LNCaP clone FGC (cell line): ENCODE data around the gene CKLF.

Source experiments
- DNase-seq: peaks from one replicate; pipeline ENCODE4 v3.0.0-alpha.2; 2011; ENCODE audit warnings: low read depth
- H3K4me3 ChIP-seq: 2 replicates; pipeline ENCODE4 v1.5.1; 2011; ENCODE audit warnings: mild to moderate bottlenecking, low read depth, low read length, control low read depth
- CTCF ChIP-seq: IDR thresholded peaks from 2 replicates; pipeline ENCODE4 v1.5.1; 2012; ENCODE audit warnings: mild to moderate bottlenecking; ENCODE audit not compliant: control insufficient read depth, insufficient read depth; ENCODE audit errors: extremely low read depth

CKLF gene

DNA sequence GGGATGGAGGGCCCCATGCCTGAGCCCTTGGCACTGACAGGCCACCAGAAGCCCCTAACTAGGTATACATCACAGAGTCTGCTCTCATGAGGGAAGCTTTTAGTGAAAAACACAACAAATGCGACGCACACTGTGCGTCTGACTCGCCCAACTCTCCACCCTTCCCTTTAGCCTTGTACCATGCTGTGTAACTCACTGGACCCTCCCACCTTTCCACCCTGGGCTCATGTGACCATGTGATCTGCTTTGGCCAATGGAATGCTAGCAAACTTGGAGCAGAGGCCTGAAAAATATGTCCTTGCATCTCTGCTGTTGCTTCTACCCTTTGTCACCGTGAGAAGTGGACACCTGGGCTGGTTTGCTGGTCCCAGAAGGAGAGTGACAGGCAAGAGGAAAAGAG lies 24.1 kb upstream of the CKLF start:
- TF ChIP-seq CTCF, result no peak
- DNase-seq, result no peak
- no peak overlapping the region for H3K4me3 ChIP-seq

GRCh38 chr16:66529475-66529874 lies 22.9 kb upstream of the CKLF start:
- no peak overlapping the region for H3K4me3 ChIP-seq
- TF ChIP-seq CTCF, result no peak
- no peak for DNase-seq

DNA sequence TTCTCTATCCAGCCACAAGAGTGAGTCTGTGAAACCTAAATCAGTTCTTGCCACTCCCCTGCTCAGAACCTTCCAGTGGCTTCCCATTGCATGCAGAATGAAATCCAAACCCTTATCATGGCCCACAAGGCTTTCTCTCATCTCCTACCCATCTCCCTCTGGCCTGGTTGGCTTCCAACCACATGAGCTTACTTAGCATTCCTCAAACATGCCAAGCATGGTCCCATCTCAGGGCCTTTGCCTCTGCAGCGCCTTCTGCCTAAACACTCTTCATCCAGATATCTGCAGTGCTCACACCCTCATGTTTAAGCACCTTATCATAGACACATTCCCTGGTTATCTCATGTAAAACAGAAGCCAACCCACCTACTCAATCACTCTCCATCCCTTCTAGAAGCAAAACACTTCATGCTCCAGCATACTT lies 18.0 kb upstream of the CKLF start:
- no peak for DNase-seq
- no peak for TF ChIP-seq CTCF
- H3K4me3 ChIP-seq, result no peak overlapping the region

DNA sequence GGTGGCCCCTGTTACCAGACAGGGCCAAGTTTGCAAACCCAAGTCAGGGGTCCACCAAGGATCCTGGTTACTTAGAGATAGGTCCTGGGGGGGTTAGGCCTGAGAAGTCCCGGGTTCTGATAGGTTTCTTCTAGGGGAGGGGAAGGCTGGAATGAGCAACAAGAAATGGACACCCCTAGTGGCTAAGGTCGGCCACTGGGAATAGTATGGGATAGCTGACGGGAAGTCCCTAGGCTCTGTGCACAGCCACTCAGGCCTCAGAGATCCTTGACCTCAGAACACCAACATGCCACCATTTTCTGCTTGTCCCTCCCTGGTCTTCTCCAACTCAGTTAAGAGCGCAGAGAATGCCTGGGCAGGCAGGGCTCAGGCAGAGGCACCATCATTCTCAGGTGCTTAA lies 15.9 kb upstream of the CKLF start:
- no peak for TF ChIP-seq CTCF
- DNase-seq, result no peak
- H3K4me3 ChIP-seq, result no peak overlapping the region

DNA sequence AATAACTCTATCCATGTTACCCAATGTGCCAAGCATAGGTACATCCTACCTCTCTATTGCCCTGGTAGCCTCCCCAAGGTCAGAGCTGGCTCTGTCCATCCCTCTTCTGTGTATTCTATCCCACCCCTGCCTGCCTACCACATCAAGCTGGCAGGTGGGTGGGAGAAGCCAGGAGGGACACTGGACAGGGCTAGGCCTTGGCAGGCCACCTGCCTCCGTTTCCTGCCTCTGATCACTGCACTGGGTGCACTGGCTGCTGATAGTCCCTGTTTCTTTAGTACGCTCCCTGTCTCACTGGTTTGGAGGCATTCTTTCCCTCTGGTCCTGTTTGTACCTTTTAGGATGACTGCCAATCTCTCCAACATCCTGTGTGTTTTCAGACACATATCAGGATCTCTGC lies 15.1 kb upstream of the CKLF start:
- no peak for DNase-seq
- TF ChIP-seq CTCF, result no peak

DNA sequence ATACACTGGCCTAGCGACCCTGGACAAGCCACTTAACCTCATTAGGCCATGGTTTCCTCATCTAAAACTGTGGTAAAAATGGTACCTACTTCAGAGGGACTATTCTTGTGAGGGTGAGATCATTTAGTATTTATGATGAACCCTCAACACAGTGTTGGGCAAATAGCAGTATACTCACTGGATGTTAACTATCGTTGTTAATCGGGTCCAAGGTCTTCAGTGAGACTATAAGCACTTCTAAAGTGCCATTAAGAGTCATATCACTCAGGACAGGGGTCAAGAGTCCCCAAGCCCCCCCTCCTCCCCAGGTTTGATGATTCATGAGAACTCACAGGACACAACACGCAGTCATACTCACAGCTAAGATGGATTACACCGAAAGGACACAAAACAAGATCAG lies 13.5 kb upstream of the CKLF start:
- H3K4me3 ChIP-seq, result no peak overlapping the region
- DNase-seq, result no peak
- no peak for TF ChIP-seq CTCF

More for the DNA sequence above, 15.1 kb upstream of the CKLF start:
- H3K4me3 ChIP-seq, result no peak overlapping the region

GRCh38 chr16:66539623-66540469 lies 12.5 kb upstream of the CKLF start:
- H3K4me3 ChIP-seq, result no peak overlapping the region
- TF ChIP-seq CTCF, result no peak
- no peak for DNase-seq
